ENCODE results near the gene SELENOP. TPM values are rescaled to one million over a fixed set of nuclear protein-coding genes. Genes with fewer than 3 reads are reported as not detected.

Gene SELENOP
- total RNA-seq, 2 donors from 2014 or later, result 161 to 213 TPM

DNA sequence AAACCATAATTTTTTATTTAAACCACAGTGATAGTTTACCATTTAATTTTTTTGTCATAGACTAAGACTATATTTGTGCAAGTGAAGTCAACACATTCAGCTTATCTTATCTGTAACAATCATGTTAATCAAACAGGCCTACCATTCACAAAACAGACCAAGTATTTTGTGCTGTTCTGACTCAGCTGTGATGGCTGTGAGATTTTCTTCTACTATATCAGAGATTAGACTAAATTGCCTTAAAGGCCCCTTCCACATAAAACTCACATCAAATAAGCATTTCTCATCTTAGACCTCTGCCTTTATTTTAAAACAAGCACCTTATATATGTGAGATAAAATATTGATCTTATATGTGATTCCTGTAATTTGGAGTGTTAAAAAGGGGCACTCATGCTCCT lies 41.7 kb downstream of the SELENOP start:
- no peak for DNase-seq (ENCODE audit: low spot score)
- no peak overlapping the region for H3K27ac ChIP-seq
- no peak for TF ChIP-seq CTCF (IDR thresholded peaks at IDR 0.05)
- no peaks in the 10 kb centered on the region for H3K4me1 ChIP-seq
- H3K36me3 ChIP-seq, result no peaks in the 10 kb centered on the region
- H3K9me3 ChIP-seq, result no peaks in the 10 kb centered on the region
- H3K27me3 ChIP-seq, result no peaks in the 10 kb centered on the region
- H3K4me3 ChIP-seq, result no peak overlapping the region

- no peak overlapping the region for H3K27ac ChIP-seq
- no peak for DNase-seq (ENCODE audit: low spot score)
- no peaks in the 10 kb centered on the region for H3K36me3 ChIP-seq
- no peaks in the 10 kb centered on the region for H3K27me3 ChIP-seq
- H3K4me1 ChIP-seq, result no peaks in the 10 kb centered on the region
- TF ChIP-seq CTCF (IDR thresholded peaks at IDR 0.05), result no peak
- no peak overlapping the region for H3K4me3 ChIP-seq
- no peaks in the 10 kb centered on the region for H3K9me3 ChIP-seq
These were observed 43.6 kb downstream of the SELENOP start for GRCh38 chr5:42768106-42768504.

DNA sequence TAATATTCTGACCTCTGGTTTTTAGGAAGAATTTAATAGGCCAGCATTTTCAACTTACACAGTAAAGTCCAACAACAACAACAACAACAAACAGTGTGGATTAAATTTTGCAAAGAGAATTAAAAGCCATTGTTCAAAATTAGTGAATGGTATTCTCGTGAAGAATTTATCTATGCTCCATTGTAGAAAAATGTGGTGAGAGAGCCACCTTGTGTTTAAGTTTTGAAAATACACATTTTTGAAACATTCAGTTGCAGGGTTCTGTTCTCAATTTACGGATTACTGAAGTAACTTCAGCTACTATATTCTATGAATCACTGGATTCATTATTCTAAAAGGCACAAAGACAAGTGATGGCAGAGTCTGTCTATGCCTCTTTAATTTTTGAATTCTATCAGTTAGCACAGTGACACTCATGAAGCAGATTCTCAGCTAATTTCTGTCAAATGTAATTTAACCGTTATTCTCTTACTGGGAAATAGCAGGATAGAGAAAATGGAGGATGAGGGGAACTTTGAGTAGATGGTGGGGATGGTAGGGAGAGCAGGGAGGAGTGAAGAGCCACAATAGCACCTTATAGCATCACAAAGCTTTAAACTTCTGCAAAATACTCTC lies 44.1 kb downstream of the SELENOP start:
- Histone ChIP-seq H3K4me3 (no peak overlapping the region), H3K36me3 (no peaks in the 10 kb centered on the region), H3K27me3 (no peaks in the 10 kb centered on the region), H3K27ac (no peak overlapping the region), H3K9me3 (no peaks in the 10 kb centered on the region), H3K4me1 (no peaks in the 10 kb centered on the region)
- DNase-seq (ENCODE audit: low spot score), result no peak
- peak; percentile 16 to 69 for TF ChIP-seq CTCF (IDR thresholded peaks at IDR 0.05)

DNA sequence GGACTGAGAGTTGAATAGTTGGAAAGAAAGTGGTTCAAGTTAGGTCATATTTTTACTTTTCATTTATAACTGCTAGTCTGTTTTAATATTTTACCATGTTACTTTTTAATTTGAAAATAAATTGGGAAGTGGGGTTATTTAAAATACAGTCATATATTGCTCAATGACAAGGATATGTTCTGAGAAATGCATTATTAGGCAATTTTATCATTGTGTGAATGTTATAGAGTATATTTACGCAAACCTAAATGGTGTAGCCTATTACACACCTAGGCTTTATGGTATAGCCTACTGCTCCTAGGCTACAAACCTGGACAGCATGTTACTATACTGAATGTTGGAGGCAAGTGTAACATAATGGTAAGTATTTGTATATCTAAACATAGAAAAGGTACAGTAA lies 49.9 kb downstream of the SELENOP start:
- no peak for DNase-seq (ENCODE audit: low spot score)
- H3K36me3 ChIP-seq, result no peaks in the 10 kb centered on the region

GRCh38 chr5:42760426-42760825 lies 51.3 kb downstream of the SELENOP start:
- no peak for TF ChIP-seq CTCF (IDR thresholded peaks at IDR 0.05)
- Histone ChIP-seq H3K27me3 (no peaks in the 10 kb centered on the region), H3K4me3 (no peak overlapping the region), H3K27ac (no peak overlapping the region), H3K9me3 (no peaks in the 10 kb centered on the region), H3K36me3 (no peaks in the 10 kb centered on the region), H3K4me1 (no peaks in the 10 kb centered on the region)
- DNase-seq (ENCODE audit: low spot score), result no peak

More for the DNA sequence above, 49.9 kb downstream of the SELENOP start:
- H3K27me3 ChIP-seq, result no peaks in the 10 kb centered on the region
- no peaks in the 10 kb centered on the region for H3K9me3 ChIP-seq
- TF ChIP-seq CTCF (IDR thresholded peaks at IDR 0.05), result no peak
- H3K4me1 ChIP-seq, result no peaks in the 10 kb centered on the region
- no peak overlapping the region for H3K4me3 ChIP-seq
- H3K27ac ChIP-seq, result no peak overlapping the region

- Histone ChIP-seq H3K27ac (no peak overlapping the region), H3K27me3 (no peaks in the 10 kb centered on the region), H3K4me3 (no peak overlapping the region), H3K36me3 (no peaks in the 10 kb centered on the region), H3K9me3 (no peaks in the 10 kb centered on the region), H3K4me1 (no peaks in the 10 kb centered on the region)
- TF ChIP-seq CTCF (IDR thresholded peaks at IDR 0.05), result no peak
- no peak for DNase-seq (ENCODE audit: low spot score)
These were observed 52.2 kb downstream of the SELENOP start for GRCh38 chr5:42759456-42759855.

Measured in right atrium auricular region (tissue), 2 donors.